Ishikawa (cell line): ENCODE measurements around the gene GAA.

Source experiments
- CEBPB ChIP-seq: IDR thresholded peaks from 2 replicates; pipeline ENCODE4 v1.6.1; 2012
- CREB1 ChIP-seq: IDR thresholded peaks from 2 replicates; pipeline ENCODE4 v1.6.1; 2012; ENCODE audit warnings: low read depth
- EGR1 ChIP-seq: IDR thresholded peaks from 2 replicates; pipeline ENCODE4 v1.6.1; 2012
- EP300 ChIP-seq: IDR thresholded peaks from 2 replicates; pipeline ENCODE4 v1.6.1; 2012; ENCODE audit warnings: borderline replicate concordance
- FOXM1 ChIP-seq: IDR thresholded peaks from 2 replicates; pipeline ENCODE4 v1.6.1; 2012; ENCODE audit warnings: low read depth, borderline replicate concordance
- NFIC ChIP-seq: IDR thresholded peaks from 2 replicates; pipeline ENCODE4 v1.6.1; 2012
- RAD21 ChIP-seq: IDR thresholded peaks from 2 replicates; pipeline ENCODE4 v1.6.1; 2012; ENCODE audit warnings: low read depth
- TAF1 ChIP-seq: IDR thresholded peaks from 2 replicates; pipeline ENCODE4 v1.6.1; 2012; ENCODE audit warnings: low read depth, mild to moderate bottlenecking
- TCF12 ChIP-seq: IDR thresholded peaks from 2 replicates; pipeline ENCODE4 v1.6.1; 2012; ENCODE audit warnings: low read depth
- TEAD4 ChIP-seq: IDR thresholded peaks from 2 replicates; pipeline ENCODE4 v1.6.1; 2012
- USF1 ChIP-seq: IDR thresholded peaks from 2 replicates; pipeline ENCODE4 v1.6.1; 2012
- YY1 ChIP-seq: IDR thresholded peaks from 2 replicates; pipeline ENCODE4 v1.6.1; 2012; ENCODE audit warnings: low read depth
- ZBTB7A ChIP-seq: IDR thresholded peaks from 2 replicates; pipeline ENCODE4 v1.6.1; 2012; ENCODE audit warnings: low read depth
- TF ChIP-seq, protein P1 (sequence below): IDR thresholded peaks from 2 replicates; pipeline ENCODE4 v1.6.1; 2012; ENCODE audit warnings: low read depth, mild to moderate bottlenecking
- TF ChIP-seq, protein P2 (sequence below): IDR thresholded peaks from 2 replicates; pipeline ENCODE4 v1.6.1; 2012

Gene GAA

GRCh38 chr17:80130992-80131391 lies 29.6 kb downstream of the GAA start:
- TF ChIP-seq USF1, result no peak
- TF ChIP-seq TEAD4, result no peak

GRCh38 chr17:80132906-80133625 lies 31.7 kb downstream of the GAA start:
- TF ChIP-seq, protein P1, sequence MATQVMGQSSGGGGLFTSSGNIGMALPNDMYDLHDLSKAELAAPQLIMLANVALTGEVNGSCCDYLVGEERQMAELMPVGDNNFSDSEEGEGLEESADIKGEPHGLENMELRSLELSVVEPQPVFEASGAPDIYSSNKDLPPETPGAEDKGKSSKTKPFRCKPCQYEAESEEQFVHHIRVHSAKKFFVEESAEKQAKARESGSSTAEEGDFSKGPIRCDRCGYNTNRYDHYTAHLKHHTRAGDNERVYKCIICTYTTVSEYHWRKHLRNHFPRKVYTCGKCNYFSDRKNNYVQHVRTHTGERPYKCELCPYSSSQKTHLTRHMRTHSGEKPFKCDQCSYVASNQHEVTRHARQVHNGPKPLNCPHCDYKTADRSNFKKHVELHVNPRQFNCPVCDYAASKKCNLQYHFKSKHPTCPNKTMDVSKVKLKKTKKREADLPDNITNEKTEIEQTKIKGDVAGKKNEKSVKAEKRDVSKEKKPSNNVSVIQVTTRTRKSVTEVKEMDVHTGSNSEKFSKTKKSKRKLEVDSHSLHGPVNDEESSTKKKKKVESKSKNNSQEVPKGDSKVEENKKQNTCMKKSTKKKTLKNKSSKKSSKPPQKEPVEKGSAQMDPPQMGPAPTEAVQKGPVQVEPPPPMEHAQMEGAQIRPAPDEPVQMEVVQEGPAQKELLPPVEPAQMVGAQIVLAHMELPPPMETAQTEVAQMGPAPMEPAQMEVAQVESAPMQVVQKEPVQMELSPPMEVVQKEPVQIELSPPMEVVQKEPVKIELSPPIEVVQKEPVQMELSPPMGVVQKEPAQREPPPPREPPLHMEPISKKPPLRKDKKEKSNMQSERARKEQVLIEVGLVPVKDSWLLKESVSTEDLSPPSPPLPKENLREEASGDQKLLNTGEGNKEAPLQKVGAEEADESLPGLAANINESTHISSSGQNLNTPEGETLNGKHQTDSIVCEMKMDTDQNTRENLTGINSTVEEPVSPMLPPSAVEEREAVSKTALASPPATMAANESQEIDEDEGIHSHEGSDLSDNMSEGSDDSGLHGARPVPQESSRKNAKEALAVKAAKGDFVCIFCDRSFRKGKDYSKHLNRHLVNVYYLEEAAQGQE, result no peak
- no peak for TF ChIP-seq ZBTB7A
- TF ChIP-seq TAF1, result no peak
- TF ChIP-seq CEBPB, result no peak
- no peak for TF ChIP-seq FOXM1
- TF ChIP-seq NFIC, result no peak
- no peak for TF ChIP-seq RAD21
- TF ChIP-seq TEAD4, result no peak
- TF ChIP-seq USF1, result no peak
- no peak for TF ChIP-seq TCF12
- TF ChIP-seq CREB1, result no peak
- no peak for TF ChIP-seq EGR1
- no peak for TF ChIP-seq YY1
- TF ChIP-seq, protein P2, sequence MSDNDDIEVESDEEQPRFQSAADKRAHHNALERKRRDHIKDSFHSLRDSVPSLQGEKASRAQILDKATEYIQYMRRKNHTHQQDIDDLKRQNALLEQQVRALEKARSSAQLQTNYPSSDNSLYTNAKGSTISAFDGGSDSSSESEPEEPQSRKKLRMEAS, result no peak
- TF ChIP-seq EP300, result no peak

DNA sequence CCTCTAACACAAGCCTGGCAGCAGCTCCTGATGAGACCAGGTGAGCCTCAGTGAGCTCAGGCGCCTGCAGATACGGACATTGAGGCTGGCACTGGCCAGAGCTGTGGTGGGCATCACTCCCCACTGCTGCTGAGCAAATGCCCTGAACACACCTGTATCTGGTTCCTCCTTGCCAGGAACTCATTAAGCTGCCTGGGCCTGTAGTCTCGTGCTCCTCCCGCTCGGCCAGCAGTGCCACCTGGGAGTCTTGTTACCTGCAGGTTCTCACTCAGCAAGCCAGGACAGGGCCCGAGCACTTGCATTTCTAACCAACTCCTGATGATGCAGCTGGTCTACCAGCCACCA lies 32.2 kb downstream of the GAA start:
- TF ChIP-seq ZBTB7A (no peak), FOXM1 (no peak), YY1 (no peak), NFIC (no peak), USF1 (no peak), CREB1 (no peak)
- TF ChIP-seq, protein P2, result no peak

- TF ChIP-seq CREB1 (no peak), ZBTB7A (no peak), USF1 (no peak), TAF1 (no peak), CEBPB (no peak), TCF12 (no peak), YY1 (no peak)
- TF ChIP-seq, protein P2, result no peak
- TF ChIP-seq, protein P1, result no peak
Measured at GRCh38 chr17:80137131-80137530, 35.8 kb downstream of the GAA start.

DNA sequence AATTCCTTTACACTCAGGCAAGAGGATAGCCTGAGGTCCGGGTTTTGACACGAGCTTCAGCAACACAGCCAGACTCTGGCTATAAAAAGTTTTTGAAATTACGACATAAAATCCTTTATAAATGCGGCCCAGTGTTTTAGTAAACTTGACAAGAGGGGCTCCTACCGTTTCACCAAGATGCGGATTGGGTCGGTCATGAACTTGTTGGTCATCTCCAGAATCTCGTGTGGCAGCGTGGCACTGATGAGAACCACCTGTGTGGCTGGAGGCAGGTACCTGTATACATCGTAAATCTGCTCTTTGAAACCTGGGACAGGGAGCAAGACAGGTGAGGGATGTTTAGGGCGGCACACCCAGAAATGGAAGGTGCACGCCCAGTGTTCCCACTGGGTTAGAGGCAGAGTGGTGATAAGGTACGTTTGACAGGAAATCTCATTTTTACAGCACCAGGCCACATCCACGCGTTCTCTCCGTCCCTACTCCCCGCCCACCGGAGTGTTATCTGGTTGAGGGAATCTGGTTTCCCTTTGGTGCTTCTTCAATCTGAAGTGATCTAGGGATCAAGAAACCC lies 37.6 kb downstream of the GAA start:
- TF ChIP-seq USF1, result no peak
